Smooth muscle cell (in vitro differentiated cells): Measurements from ENCODE around the gene MRM3. TPM values are rescaled to one million over a fixed set of nuclear protein-coding genes. Genes with fewer than 3 reads are reported as not detected.

ENCODE experiments used
- DNase-seq: peaks from one replicate; lab custom pipeline; 2025; ENCODE audit not compliant: unreplicated experiment; lab: John Stamatoyannopoulos, UW
- H2AFZ ChIP-seq: fragments of 200-600 bp; sonication (generic); 2 replicates; pipeline ENCODE4 v1.6.0; 2016; ENCODE audit warnings: antibody characterized with exemption, low read depth, mild to moderate bottlenecking
- H3F3A ChIP-seq: fragments of 200-600 bp; sonication (generic); 2 replicates; pipeline ENCODE4 v1.6.0; 2017; ENCODE audit warnings: antibody characterized with exemption, low read depth
- H3K27ac ChIP-seq: fragments of 200-600 bp; sonication (generic); 2 replicates; pipeline ENCODE4 v1.5.1; 2016; ENCODE audit warnings: low read depth, mild to moderate bottlenecking
- H3K27me3 ChIP-seq: fragments of 200-600 bp; sonication (generic); 2 replicates; pipeline ENCODE4 v1.6.1; 2016; ENCODE audit warnings: low read depth, mild to moderate bottlenecking
- H3K36me3 ChIP-seq: fragments of 200-600 bp; sonication (generic); 2 replicates; pipeline ENCODE4 v1.5.1; 2016; ENCODE audit warnings: low read depth
- H3K4me1 ChIP-seq: fragments of 200-600 bp; sonication (generic); 2 replicates; pipeline ENCODE4 v1.5.1; 2016; ENCODE audit warnings: low read depth
- H3K4me2 ChIP-seq: fragments of 200-600 bp; sonication (generic); 2 replicates; pipeline ENCODE4 v1.6.0; 2016; ENCODE audit warnings: mild to moderate bottlenecking
- H3K4me3 ChIP-seq: fragments of 200-600 bp; sonication (generic); 2 replicates; pipeline ENCODE4 v1.5.1; 2016; ENCODE audit warnings: mild to moderate bottlenecking
- H3K79me2 ChIP-seq: fragments of 200-600 bp; sonication (generic); 2 replicates; pipeline ENCODE4 v1.6.0; 2016; ENCODE audit warnings: low read depth, mild to moderate bottlenecking
- H3K9ac ChIP-seq: fragments of 200-600 bp; sonication (generic); 2 replicates; pipeline ENCODE4 v1.6.0; 2016; ENCODE audit warnings: low read depth
- H3K9me3 ChIP-seq: fragments of 200-600 bp; sonication (generic); replicated peaks from 2 replicates; pipeline ENCODE4 v1.5.1; 2016; ENCODE audit warnings: low read depth
- H4K20me1 ChIP-seq: fragments of 200-600 bp; sonication (generic); 2 replicates; pipeline ENCODE4 v1.6.0; 2016; ENCODE audit warnings: low read depth
- WGBS: methylation state at CpG from one replicate; pipeline ENCODE4 v1.1.7; 2016; ENCODE audit warnings: low lambda C conversion rate; 5-methylcytosine and 5-hydroxymethylcytosine counted together
- polyA plus RNA-seq: library from polyadenylated mRNA; unstranded; fragments of >200 nt; fragmentation: Nextera tagmentation; extraction: Ambion mirVana; gene quantifications from 2 replicates; pipeline ENCODE4 v1.2.1, GENCODE V29; 2016
- total RNA-seq: library from RNA; depleted of rRNA; stranded (reverse); fragments of >200 nt; gene quantifications from 2 replicates; pipeline ENCODE4 v1.2.3, GENCODE V29; 2014
- TF ChIP-seq, protein P1 (sequence below): fragments of 200-600 bp; sonication (generic); IDR thresholded peaks from 2 replicates; pipeline ENCODE4 v1.5.1; 2017; ENCODE audit warnings: borderline replicate concordance, mild to moderate bottlenecking, antibody characterized with exemption; ENCODE audit not compliant: insufficient read depth, poor library complexity, severe bottlenecking

Gene MRM3
- 6.4 and 8.7 TPM in 2 replicates for total RNA-seq
- polyA plus RNA-seq: 12.8 and 13.4 TPM in 2 replicates

DNA sequence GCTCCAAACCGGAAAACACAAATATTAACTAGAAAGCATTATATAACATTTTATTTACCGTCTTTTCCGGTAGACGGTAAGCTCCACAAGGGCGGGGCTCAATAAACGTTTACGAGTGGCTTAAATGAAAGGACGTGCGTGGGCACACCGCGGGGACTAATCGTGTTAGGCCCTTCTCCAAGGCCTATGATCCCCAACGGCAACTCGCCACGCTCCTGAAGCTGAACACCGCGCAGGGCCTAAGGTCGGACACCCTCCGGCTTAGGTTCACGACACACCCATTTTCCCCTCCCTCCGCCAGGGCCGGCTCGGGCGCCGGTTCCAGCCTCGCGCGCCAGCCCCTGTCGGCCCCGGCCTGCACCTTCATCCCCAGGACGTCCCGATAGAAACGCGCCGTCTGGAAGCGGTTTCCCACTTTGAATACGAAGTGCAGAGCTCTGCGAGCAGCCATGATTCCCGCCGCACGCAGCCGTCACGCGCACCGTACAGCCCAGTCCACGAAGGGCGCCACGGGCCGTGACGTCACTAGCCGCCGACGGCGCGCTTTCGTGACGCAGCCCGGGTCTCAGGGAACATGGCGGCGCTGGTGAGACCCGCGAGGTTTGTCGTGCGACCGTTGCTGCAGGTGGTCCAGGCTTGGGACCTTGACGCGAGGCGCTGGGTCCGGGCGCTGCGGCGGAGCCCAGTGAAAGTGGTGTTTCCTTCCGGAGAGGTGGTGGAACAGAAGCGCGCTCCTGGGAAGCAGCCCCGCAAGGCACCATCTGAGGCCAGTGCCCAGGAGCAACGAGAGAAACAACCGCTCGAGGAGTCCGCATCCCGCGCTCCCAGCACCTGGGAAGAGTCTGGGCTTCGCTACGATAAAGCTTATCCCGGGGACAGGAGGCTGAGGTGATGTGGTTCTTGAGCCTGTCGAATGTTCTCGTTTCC lies at the start of gene MRM3, which contains the start of gene GLOD4:
TSS of gene MRM3 (plus strand) at position 549 of the 927 bp plus-strand sequence. CDS start at position 575, 26 bp downstream.
TSS of gene GLOD4 (minus strand) at position 476 of the 927 bp plus-strand sequence. CDS start at position 451, 25 bp downstream.
- peak; percentile 83 for DNase-seq
- peak within 1 kb of the TSS; percentile 70 for H2AFZ ChIP-seq
- H3F3A ChIP-seq: no peaks in the 10 kb centered on the region
- peak within 1 kb of the TSS; percentile 91 for H3K9ac ChIP-seq
- H3K79me2 ChIP-seq: peaks cover 54% of the 10 kb centered on the region
- peaks cover 5% of the 10 kb centered on the region for H4K20me1 ChIP-seq
- H3K9me3 ChIP-seq: no peaks in the 10 kb centered on the region
- peak within 1 kb of the TSS; percentile 91 for H3K4me2 ChIP-seq
- H3K27me3 ChIP-seq: no peaks in the 10 kb centered on the region
- peak within 1 kb of the TSS; percentile 77 for H3K27ac ChIP-seq
- peaks cover 18% of the 10 kb centered on the region for H3K4me1 ChIP-seq
- H3K4me3 ChIP-seq: peak within 1 kb of the TSS; percentile 91
- H3K36me3 ChIP-seq: no peaks in the 10 kb centered on the region
- under 1% methylated on average over 86 of the region's 87 CpGs for WGBS
- TF ChIP-seq, protein P1, sequence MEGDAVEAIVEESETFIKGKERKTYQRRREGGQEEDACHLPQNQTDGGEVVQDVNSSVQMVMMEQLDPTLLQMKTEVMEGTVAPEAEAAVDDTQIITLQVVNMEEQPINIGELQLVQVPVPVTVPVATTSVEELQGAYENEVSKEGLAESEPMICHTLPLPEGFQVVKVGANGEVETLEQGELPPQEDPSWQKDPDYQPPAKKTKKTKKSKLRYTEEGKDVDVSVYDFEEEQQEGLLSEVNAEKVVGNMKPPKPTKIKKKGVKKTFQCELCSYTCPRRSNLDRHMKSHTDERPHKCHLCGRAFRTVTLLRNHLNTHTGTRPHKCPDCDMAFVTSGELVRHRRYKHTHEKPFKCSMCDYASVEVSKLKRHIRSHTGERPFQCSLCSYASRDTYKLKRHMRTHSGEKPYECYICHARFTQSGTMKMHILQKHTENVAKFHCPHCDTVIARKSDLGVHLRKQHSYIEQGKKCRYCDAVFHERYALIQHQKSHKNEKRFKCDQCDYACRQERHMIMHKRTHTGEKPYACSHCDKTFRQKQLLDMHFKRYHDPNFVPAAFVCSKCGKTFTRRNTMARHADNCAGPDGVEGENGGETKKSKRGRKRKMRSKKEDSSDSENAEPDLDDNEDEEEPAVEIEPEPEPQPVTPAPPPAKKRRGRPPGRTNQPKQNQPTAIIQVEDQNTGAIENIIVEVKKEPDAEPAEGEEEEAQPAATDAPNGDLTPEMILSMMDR: no peak

DNA sequence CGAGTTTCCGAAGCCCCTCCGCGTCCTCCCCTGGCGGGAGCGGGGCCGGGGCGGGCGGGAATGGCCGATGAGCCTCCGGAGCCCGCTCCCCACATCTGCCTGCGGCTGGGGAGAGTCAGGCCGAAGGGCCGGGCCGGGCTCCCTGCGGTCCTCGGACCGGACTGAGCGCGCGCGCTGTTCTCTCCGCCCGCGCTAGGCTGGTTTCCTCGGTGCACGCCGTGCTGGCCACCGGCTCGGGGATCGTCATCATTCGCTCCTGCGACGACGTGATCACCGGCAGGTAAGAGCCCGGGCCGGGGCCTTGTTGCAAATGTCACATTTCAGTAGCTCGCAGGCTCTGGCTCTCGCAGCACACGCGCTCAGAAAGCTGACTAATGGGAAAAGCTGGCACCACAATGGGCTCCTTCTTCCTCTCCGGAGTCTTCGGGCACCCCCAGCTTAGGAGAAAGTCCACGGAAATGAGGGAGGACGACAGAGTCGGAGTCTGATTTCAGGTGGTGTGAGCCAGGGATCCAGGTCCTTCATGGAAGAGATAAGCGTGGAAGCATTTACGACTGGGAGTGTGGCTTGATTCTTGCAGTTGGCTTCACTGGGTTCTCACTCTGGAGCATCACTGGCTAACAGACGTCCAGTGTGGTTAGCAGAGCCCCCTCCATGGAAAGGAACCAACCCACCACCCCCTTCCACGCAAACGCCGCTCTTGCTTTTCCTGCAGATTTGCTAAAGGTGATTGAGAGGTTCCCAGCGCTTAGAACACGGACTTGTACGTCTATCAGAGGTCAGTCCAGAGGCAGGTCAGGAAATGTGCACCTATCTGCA lies 49.0 kb upstream of the MRM3 start:
- DNase-seq: peak; percentile 30
- WGBS: 11% methylated on average over 38 of the region's 57 CpGs

DNA sequence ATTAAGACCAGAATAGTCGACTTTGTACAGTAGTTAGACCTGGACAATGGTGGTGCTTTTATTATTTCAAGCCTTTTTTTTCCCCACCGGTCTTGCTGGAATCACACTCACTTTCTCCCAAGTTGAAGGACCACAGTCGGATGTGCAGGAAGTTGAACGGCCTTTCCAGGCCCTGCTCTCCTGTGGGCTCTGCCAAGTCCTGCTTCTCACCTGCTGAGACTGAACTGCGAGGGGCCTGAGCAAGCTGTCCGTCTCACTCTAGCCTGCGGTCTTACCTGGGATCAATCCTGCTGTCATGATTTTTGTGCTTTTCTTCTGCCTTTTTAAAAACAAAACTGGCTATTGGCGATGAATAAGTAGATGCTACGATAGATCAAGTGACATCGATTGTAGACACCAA lies 48.4 kb upstream of the MRM3 start:
- WGBS: 86% methylated on average over 10 of the region's 10 CpGs
- H3K36me3 ChIP-seq: no peaks in the 10 kb centered on the region
- H3K9ac ChIP-seq: no peak overlapping the region
- TF ChIP-seq, protein P1: no peak
- no peak for DNase-seq
- peaks cover 19% of the 10 kb centered on the region for H4K20me1 ChIP-seq
- H3K9me3 ChIP-seq: no peaks in the 10 kb centered on the region
- H3K4me2 ChIP-seq: peak overlapping the region; percentile 90
- H3K27me3 ChIP-seq: no peaks in the 10 kb centered on the region
- H3K79me2 ChIP-seq: peaks cover 29% of the 10 kb centered on the region
- H3K27ac ChIP-seq: no peak overlapping the region
- H3F3A ChIP-seq: peaks cover 5% of the 10 kb centered on the region
- H3K4me3 ChIP-seq: peak overlapping the region; percentile 93
- no peak overlapping the region for H2AFZ ChIP-seq
- peaks cover 12% of the 10 kb centered on the region for H3K4me1 ChIP-seq

More for the DNA sequence above, 49.0 kb upstream of the MRM3 start:
- H3K4me1 ChIP-seq: peaks cover 12% of the 10 kb centered on the region
- peak overlapping the region; percentile 21 for H3K9ac ChIP-seq
- TF ChIP-seq, protein P1: no peak
- peak overlapping the region; percentile 93 for H3K4me3 ChIP-seq
- peak overlapping the region; percentile 75 for H2AFZ ChIP-seq
- H3K27me3 ChIP-seq: no peaks in the 10 kb centered on the region
- H3K27ac ChIP-seq: peak overlapping the region; percentile 2
- peaks cover 29% of the 10 kb centered on the region for H3K79me2 ChIP-seq
- no peaks in the 10 kb centered on the region for H3K36me3 ChIP-seq
- H4K20me1 ChIP-seq: peaks cover 19% of the 10 kb centered on the region
- peak overlapping the region; percentile 90 for H3K4me2 ChIP-seq
- no peaks in the 10 kb centered on the region for H3K9me3 ChIP-seq
- H3F3A ChIP-seq: peaks cover 5% of the 10 kb centered on the region
